Hepatocyte (in vitro differentiated cells): ENCODE measurements around the gene TTC28. TPM values are rescaled to one million over a fixed set of nuclear protein-coding genes. Genes with fewer than 3 reads are reported as not detected.

Experiments
- DNase-seq: peaks from one replicate; pipeline ENCODE4 v3.0.0-alpha.2; 2016; ENCODE audit warnings: low spot score
- H2AFZ ChIP-seq: fragments of 200-600 bp; sonication (generic); 2 replicates; pipeline ENCODE4 v1.6.0; 2016; ENCODE audit warnings: antibody characterized with exemption, mild to moderate bottlenecking
- H3K27ac ChIP-seq: fragments of 200-600 bp; sonication (generic); 2 replicates; pipeline ENCODE4 v1.5.1; 2016; ENCODE audit warnings: mild to moderate bottlenecking
- H3K27me3 ChIP-seq: fragments of 200-600 bp; sonication (generic); 2 replicates; pipeline ENCODE4 v1.6.1; 2016
- H3K36me3 ChIP-seq: fragments of 200-600 bp; sonication (generic); replicated peaks from 2 replicates; pipeline ENCODE4 v1.5.1; 2016; ENCODE audit warnings: low read depth; ENCODE audit not compliant: insufficient read depth
- H3K4me1 ChIP-seq: fragments of 200-600 bp; sonication (generic); 2 replicates; pipeline ENCODE4 v1.5.1; 2016; ENCODE audit warnings: mild to moderate bottlenecking, moderate library complexity; ENCODE audit not compliant: insufficient read depth
- H3K4me2 ChIP-seq: fragments of 200-600 bp; sonication (generic); 2 replicates; pipeline ENCODE4 v1.6.0; 2016
- H3K4me3 ChIP-seq: fragments of 200-600 bp; sonication (generic); 2 replicates; pipeline ENCODE4 v1.5.1; 2016; ENCODE audit warnings: mild to moderate bottlenecking
- H3K79me2 ChIP-seq: fragments of 200-600 bp; sonication (generic); 2 replicates; pipeline ENCODE4 v1.6.0; 2017; ENCODE audit warnings: mild to moderate bottlenecking
- H3K9me2 ChIP-seq: fragments of 200-600 bp; sonication (generic); replicated peaks from 2 replicates; pipeline ENCODE4 v1.6.0; 2017; ENCODE audit warnings: mild to moderate bottlenecking; ENCODE audit not compliant: insufficient read depth
- H3K9me3 ChIP-seq: fragments of 200-600 bp; sonication (generic); 2 replicates; pipeline ENCODE4 v1.5.1; 2016; ENCODE audit warnings: low read depth, mild to moderate bottlenecking
- H4K20me1 ChIP-seq: fragments of 200-600 bp; sonication (generic); 2 replicates; pipeline ENCODE4 v1.6.0; 2016; ENCODE audit warnings: mild to moderate bottlenecking; ENCODE audit not compliant: insufficient read depth, poor library complexity, severe bottlenecking
- CTCF ChIP-seq: fragments of 200-600 bp; sonication (generic); IDR thresholded peaks from 2 replicates; pipeline ENCODE4 v1.5.1; 2016; ENCODE audit warnings: antibody characterized with exemption, mild to moderate bottlenecking; ENCODE audit not compliant: poor library complexity
- EZH2 ChIP-seq: fragments of 200-600 bp; sonication (generic); IDR thresholded peaks from 2 replicates; pipeline ENCODE4 v1.6.1; 2016; ENCODE audit warnings: antibody characterized with exemption, mild to moderate bottlenecking, borderline replicate concordance
- EZH2phosphoT487 ChIP-seq: fragments of 200-600 bp; sonication (generic); IDR thresholded peaks from one replicate; pipeline ENCODE4 v1.6.1; 2018; ENCODE audit warnings: antibody characterized with exemption, mild to moderate bottlenecking, low read depth, moderate library complexity; ENCODE audit not compliant: unreplicated experiment, severe bottlenecking
- WGBS: methylation state at CpG from one replicate; pipeline ENCODE4 v1.1.6; 2016; ENCODE audit warnings: low lambda C conversion rate; ENCODE audit errors: missing lambda C conversion rate; 5-methylcytosine and 5-hydroxymethylcytosine counted together
- microRNA-seq: library from miRNA; unstranded; fragments of <30 nt; microRNA quantifications from one replicate; pipeline ENCODE4, GENCODE V29; 2017
- polyA plus RNA-seq: library from polyadenylated mRNA; unstranded; fragments of >200 nt; fragmentation: Nextera tagmentation; extraction: Ambion mirVana; gene quantifications from 2 replicates; pipeline ENCODE4 v1.2.1, GENCODE V29; 2016
- small RNA-seq: library from RNA; depleted of rRNA; stranded (forward); fragments of <200 nt; gene quantifications from one replicate; pipeline ENCODE3, GENCODE V24; 2014
- total RNA-seq: library from RNA; depleted of rRNA; stranded (reverse); fragments of >200 nt; gene quantifications from 2 replicates; pipeline ENCODE4 v1.2.3, GENCODE V29; 2014

Gene TTC28
- total and polyA plus RNA-seq, 2 experiments from 2014 or later, result 14.7 to 30.4 TPM

- no peaks in the 10 kb centered on the region for H3K36me3 ChIP-seq
- no peaks in the 10 kb centered on the region for H3K9me2 ChIP-seq
- H4K20me1 ChIP-seq, result no peaks in the 10 kb centered on the region
- H3K4me3 ChIP-seq, result no peak overlapping the region
- H3K9me3 ChIP-seq, result no peaks in the 10 kb centered on the region
- no peaks in the 10 kb centered on the region for H3K27me3 ChIP-seq
- no peak overlapping the region for H2AFZ ChIP-seq
- no peak overlapping the region for H3K4me2 ChIP-seq
- TF ChIP-seq EZH2 (no peak), CTCF (no peak), EZH2phosphoT487 (no peak)
- DNase-seq, result no peak
- peaks cover 10% of the 10 kb centered on the region for H3K79me2 ChIP-seq
- H3K4me1 ChIP-seq, result no peaks in the 10 kb centered on the region
- 96% methylated on average over 5 of the region's 5 CpGs for WGBS
- no peak overlapping the region for H3K27ac ChIP-seq
Observed at GRCh38 chr22:27934069-27934468, 745.6 kb downstream of the TTC28 start.

- Histone ChIP-seq H3K9me3 (no peaks in the 10 kb centered on the region), H3K79me2 (peaks cover 11% of the 10 kb centered on the region), H2AFZ (no peak overlapping the region), H3K4me1 (no peaks in the 10 kb centered on the region), H3K36me3 (no peaks in the 10 kb centered on the region), H3K27me3 (no peaks in the 10 kb centered on the region), H4K20me1 (no peaks in the 10 kb centered on the region), H3K4me3 (no peak overlapping the region), H3K27ac (no peak overlapping the region), H3K4me2 (no peak overlapping the region), H3K9me2 (no peaks in the 10 kb centered on the region)
- no peak for TF ChIP-seq EZH2
- no peak for TF ChIP-seq EZH2phosphoT487
- TF ChIP-seq CTCF, result no peak
- no peak for DNase-seq
- WGBS, result 84% methylated on average over 9 of the region's 9 CpGs
Observed at GRCh38 chr22:27933186-27933983, 746.3 kb downstream of the TTC28 start.

GRCh38 chr22:27930331-27931060 lies 749.1 kb downstream of the TTC28 start:
- H3K9me2 ChIP-seq, result no peaks in the 10 kb centered on the region
- H4K20me1 ChIP-seq, result no peaks in the 10 kb centered on the region
- no peak for DNase-seq
- peaks cover 24% of the 10 kb centered on the region for H3K79me2 ChIP-seq
- no peaks in the 10 kb centered on the region for H3K36me3 ChIP-seq
- no peak for TF ChIP-seq EZH2
- no peak for TF ChIP-seq CTCF
- no peak for TF ChIP-seq EZH2phosphoT487
- H2AFZ ChIP-seq, result no peak overlapping the region
- no peak overlapping the region for H3K27ac ChIP-seq
- 78% methylated on average over 3 of the region's 3 CpGs for WGBS
- H3K4me1 ChIP-seq, result no peaks in the 10 kb centered on the region
- H3K27me3 ChIP-seq, result no peaks in the 10 kb centered on the region
- H3K9me3 ChIP-seq, result no peaks in the 10 kb centered on the region
- H3K4me2 ChIP-seq, result no peak overlapping the region
- H3K4me3 ChIP-seq, result no peak overlapping the region

Small RNA genes lying within 50 kb of the gene (microRNA-seq; reads per million reads assigned to microRNA genes)
- gene MIR5739, result not detected

Small RNA genes lying within 50 kb of the gene (small RNA-seq; reads per million reads assigned to genes)
- gene MIR5739, result not detected
- not detected for gene RF00019
- gene RF00150, result not detected
- gene RF02200, result not detected
- not detected for gene RN7SL162P

Other genes with a start within 250 kb of the TTC28 start
- gene CHEK2, start 62.0 kb upstream of the TTC28 start, total RNA-seq, result 15.5 and 25.9 TPM in 2 replicates
- gene CHEK2, start 62.0 kb upstream of the TTC28 start, polyA plus RNA-seq, result 17.1 and 19.1 TPM in 2 replicates
- gene HSCB, start 62.2 kb upstream of the TTC28 start, total RNA-seq, result 18.9 and 30.8 TPM in 2 replicates
- gene HSCB, start 62.2 kb upstream of the TTC28 start, polyA plus RNA-seq, result 20.6 and 22.6 TPM in 2 replicates
- gene CCDC117, start 92.9 kb upstream of the TTC28 start, total RNA-seq, result 40.5 and 41.7 TPM in 2 replicates
- gene CCDC117, start 92.9 kb upstream of the TTC28 start, polyA plus RNA-seq, result 16.5 and 17.1 TPM in 2 replicates
- gene XBP1, start 120.7 kb upstream of the TTC28 start, total RNA-seq, result 376 and 397 TPM in 2 replicates
- 330 and 351 TPM in 2 replicates for gene XBP1, start 120.7 kb upstream of the TTC28 start, polyA plus RNA-seq
- 7.9 and 8.9 TPM in 2 replicates for gene ZNRF3, start 203.7 kb upstream of the TTC28 start, total RNA-seq
- gene ZNRF3, start 203.7 kb upstream of the TTC28 start, polyA plus RNA-seq, result 12.8 and 14.7 TPM in 2 replicates